ENCODE results near the gene NXPH2. TPM values are rescaled to one million over a fixed set of nuclear protein-coding genes. Genes with fewer than 3 reads are reported as not detected.

Gene NXPH2
- total RNA-seq, 1 experiment from 2014 or later = 1.8 TPM

DNA sequence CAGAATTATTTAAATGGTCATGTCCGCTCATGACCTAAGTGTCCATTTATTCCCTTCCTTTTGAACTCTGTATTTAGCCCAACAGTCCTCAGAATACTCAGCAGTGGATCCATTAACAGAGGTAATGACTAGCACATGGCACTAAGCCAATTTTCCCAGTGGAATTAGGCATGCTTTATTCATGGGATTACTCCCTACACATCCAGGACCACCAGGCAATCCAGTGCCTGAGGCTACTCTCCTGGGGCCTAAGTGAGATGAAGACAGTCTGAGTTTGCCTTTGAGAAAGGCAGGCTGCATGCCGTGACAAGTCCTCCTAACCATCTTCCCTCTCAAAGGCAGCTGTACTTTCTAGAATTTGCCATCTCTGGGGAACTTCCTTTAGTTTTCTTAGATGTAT, 150.0 kb downstream of the NXPH2 start:
- H2AFZ ChIP-seq (ENCODE audit: low read length) = no peak overlapping the region
- H2BK120ac ChIP-seq (ENCODE audit: low read depth, low read length, poor library complexity, severe bottlenecking) = no peak overlapping the region
- no peak for DNase-seq
- no peaks in the 10 kb centered on the region for H3K27me3 ChIP-seq (ENCODE audit: insufficient read depth, low read length)
- H3K23me2 ChIP-seq (ENCODE audit: insufficient read length, low read depth, low read length, poor library complexity, severe bottlenecking) = no peaks in the 10 kb centered on the region
- H2BK20ac ChIP-seq (ENCODE audit: low read depth, low read length, poor library complexity, severe bottlenecking) = no peak overlapping the region
- no peak overlapping the region for H3K18ac ChIP-seq (ENCODE audit: insufficient read length, low read depth, low read length)
- Mint-ChIP-seq H3K27me3 (ENCODE audit: low read depth) (no peaks in the 10 kb centered on the region), H3K36me3 (ENCODE audit: insufficient read depth in 1 of 3, low read depth in 3 of 3) (peaks cover 0 to 11% (median 4%) of the 10 kb centered on the region in 3 experiments; a peak in 3 of 7 replicates), H3K4me3 (no peak overlapping the region), H3K27ac (peak overlapping the region in 1 of 3 experiments; percentile 52; a peak in 1 of 7 replicates), H3K9me3 (peaks cover 8 to 10% of the 10 kb centered on the region in 2 experiments), H3K4me1 (peaks cover 3 to 4% of the 10 kb centered on the region in 2 experiments; a peak in 3 of 4 replicates)
- WGBS (ENCODE audit: extremely low coverage, insufficient read length, low lambda C conversion rate) = no CpG with 5 or more reads among the region's 2 CpGs
- no peak overlapping the region for H2AK5ac ChIP-seq (ENCODE audit: insufficient read length, low read length)
- H4K5ac ChIP-seq (ENCODE audit: insufficient read length, low read depth, low read length) = no peak overlapping the region
- H2BK5ac ChIP-seq (ENCODE audit: insufficient read length, low read length) = no peak overlapping the region
- H3T11ph ChIP-seq (ENCODE audit: low read length) = no peak overlapping the region
- no peak overlapping the region for H3K4ac ChIP-seq (ENCODE audit: low read depth, low read length)
- no peaks in the 10 kb centered on the region for H3K79me1 ChIP-seq (ENCODE audit: insufficient read depth, low read depth, low read length, poor library complexity, severe bottlenecking)
- H3K14ac ChIP-seq (ENCODE audit: insufficient read depth, low read length) = no peak overlapping the region
- no peak overlapping the region for H4K8ac ChIP-seq (replicated peaks; ENCODE audit: insufficient read length, low read depth, low read length)
- H3K4me2 ChIP-seq (ENCODE audit: insufficient read depth, insufficient read length, low read length) = no peak overlapping the region
- TF ChIP-seq, protein P1, sequence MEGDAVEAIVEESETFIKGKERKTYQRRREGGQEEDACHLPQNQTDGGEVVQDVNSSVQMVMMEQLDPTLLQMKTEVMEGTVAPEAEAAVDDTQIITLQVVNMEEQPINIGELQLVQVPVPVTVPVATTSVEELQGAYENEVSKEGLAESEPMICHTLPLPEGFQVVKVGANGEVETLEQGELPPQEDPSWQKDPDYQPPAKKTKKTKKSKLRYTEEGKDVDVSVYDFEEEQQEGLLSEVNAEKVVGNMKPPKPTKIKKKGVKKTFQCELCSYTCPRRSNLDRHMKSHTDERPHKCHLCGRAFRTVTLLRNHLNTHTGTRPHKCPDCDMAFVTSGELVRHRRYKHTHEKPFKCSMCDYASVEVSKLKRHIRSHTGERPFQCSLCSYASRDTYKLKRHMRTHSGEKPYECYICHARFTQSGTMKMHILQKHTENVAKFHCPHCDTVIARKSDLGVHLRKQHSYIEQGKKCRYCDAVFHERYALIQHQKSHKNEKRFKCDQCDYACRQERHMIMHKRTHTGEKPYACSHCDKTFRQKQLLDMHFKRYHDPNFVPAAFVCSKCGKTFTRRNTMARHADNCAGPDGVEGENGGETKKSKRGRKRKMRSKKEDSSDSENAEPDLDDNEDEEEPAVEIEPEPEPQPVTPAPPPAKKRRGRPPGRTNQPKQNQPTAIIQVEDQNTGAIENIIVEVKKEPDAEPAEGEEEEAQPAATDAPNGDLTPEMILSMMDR (conservative IDR thresholded peaks at IDR 0.05) = no peak
- H3K23ac ChIP-seq (ENCODE audit: insufficient read length, low read depth, low read length) = no peak overlapping the region
- H3K56ac ChIP-seq (ENCODE audit: insufficient read length, low read depth, low read length) = no peak overlapping the region
- H2BK12ac ChIP-seq (ENCODE audit: insufficient read length, low read depth, low read length) = no peak overlapping the region
- H4K20me1 ChIP-seq (ENCODE audit: control insufficient read depth, insufficient read depth, insufficient read length) = no peaks in the 10 kb centered on the region
- H4K91ac ChIP-seq (ENCODE audit: insufficient read length, low read depth, low read length) = no peak overlapping the region
- no peak overlapping the region for H2BK15ac ChIP-seq (ENCODE audit: low read depth, low read length)
- no peaks in the 10 kb centered on the region for H3K79me2 ChIP-seq (ENCODE audit: insufficient read depth, low read length)
- no peaks in the 10 kb centered on the region for H3K4me1 ChIP-seq (ENCODE audit: insufficient read depth, low read length)
- H3K27ac ChIP-seq (ENCODE audit: insufficient read length, low read depth, low read length) = no peak overlapping the region
- no peak overlapping the region for H3K9ac ChIP-seq (ENCODE audit: extremely low read depth, insufficient read length, low read length)
- H3K9me3 ChIP-seq (ENCODE audit: control insufficient read depth, low read depth, low read length) = no peaks in the 10 kb centered on the region
